IPS-18a (cell line): ENCODE data around the gene PISD.

Source experiments
- H3K27ac ChIP-seq: one replicate; pipeline ENCODE4 v1.5.1; 2013; ENCODE audit warnings: low read length
- H3K27me3 ChIP-seq: one replicate; pipeline ENCODE4 v1.6.1; 2013; ENCODE audit warnings: mild to moderate bottlenecking, low read length; ENCODE audit not compliant: control insufficient read depth, insufficient read depth
- H3K36me3 ChIP-seq: one replicate; pipeline ENCODE4 v1.6.1; 2013; ENCODE audit warnings: low read depth, low read length; ENCODE audit not compliant: control insufficient read depth
- H3K4me1 ChIP-seq: one replicate; pipeline ENCODE4 v1.6.1; 2013; ENCODE audit warnings: low read depth, low read length; ENCODE audit not compliant: control insufficient read depth
- H3K4me3 ChIP-seq: one replicate; pipeline ENCODE4 v1.5.1; 2013; ENCODE audit warnings: low read length
- H3K9ac ChIP-seq: one replicate; pipeline ENCODE4 v1.6.1; 2013; ENCODE audit warnings: mild to moderate bottlenecking, low read length, moderate library complexity
- H3K9me3 ChIP-seq: one replicate; pipeline ENCODE4 v1.6.1; 2013; ENCODE audit warnings: low read depth, low read length; ENCODE audit not compliant: control insufficient read depth

Gene PISD

DNA sequence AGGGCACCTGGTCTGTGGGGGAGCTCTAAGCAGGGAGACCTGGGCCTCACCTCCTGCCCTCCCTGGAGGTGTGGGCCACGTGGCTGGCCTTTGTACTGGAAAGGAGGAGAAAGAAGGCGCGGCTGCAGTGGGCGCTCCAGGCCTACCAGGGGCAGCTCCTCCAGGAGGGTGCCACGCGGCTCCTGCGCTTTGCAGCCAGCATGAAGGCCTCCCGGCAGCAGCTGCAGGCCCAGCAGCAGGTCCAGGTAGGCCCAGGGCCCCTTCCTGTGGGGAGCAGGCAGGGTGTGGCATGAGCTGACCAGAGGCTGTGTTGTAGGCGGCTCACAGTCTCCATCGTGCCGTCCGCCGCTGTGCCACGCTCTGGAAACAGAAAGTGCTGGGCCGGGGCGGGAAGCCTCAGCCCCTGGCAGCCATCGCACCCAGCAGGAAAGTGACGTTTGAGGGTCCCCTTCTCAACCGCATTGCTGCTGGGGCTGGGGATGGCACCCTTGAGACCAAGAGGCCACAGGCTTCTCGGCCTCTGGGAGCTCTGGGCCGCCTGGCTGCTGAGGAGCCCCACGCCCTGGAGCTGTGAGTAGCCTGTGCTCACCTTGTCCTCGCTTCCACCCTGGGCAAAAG is 48.6 kb downstream of the PISD start:
- Histone ChIP-seq H3K36me3 (no peaks in the 10 kb centered on the region), H3K27ac (no peak overlapping the region), H3K9me3 (no peaks in the 10 kb centered on the region), H3K4me3 (no peak overlapping the region), H3K9ac (no peak overlapping the region), H3K27me3 (no peaks in the 10 kb centered on the region), H3K4me1 (no peaks in the 10 kb centered on the region)

- H3K9ac ChIP-seq = no peak overlapping the region
- no peak overlapping the region for H3K4me3 ChIP-seq
- H3K27ac ChIP-seq = no peak overlapping the region
- H3K27me3 ChIP-seq = no peaks in the 10 kb centered on the region
- H3K36me3 ChIP-seq = no peaks in the 10 kb centered on the region
- no peaks in the 10 kb centered on the region for H3K9me3 ChIP-seq
- no peaks in the 10 kb centered on the region for H3K4me1 ChIP-seq
Observed at GRCh38 chr22:31612891-31613285, 49.1 kb downstream of the PISD start.

DNA sequence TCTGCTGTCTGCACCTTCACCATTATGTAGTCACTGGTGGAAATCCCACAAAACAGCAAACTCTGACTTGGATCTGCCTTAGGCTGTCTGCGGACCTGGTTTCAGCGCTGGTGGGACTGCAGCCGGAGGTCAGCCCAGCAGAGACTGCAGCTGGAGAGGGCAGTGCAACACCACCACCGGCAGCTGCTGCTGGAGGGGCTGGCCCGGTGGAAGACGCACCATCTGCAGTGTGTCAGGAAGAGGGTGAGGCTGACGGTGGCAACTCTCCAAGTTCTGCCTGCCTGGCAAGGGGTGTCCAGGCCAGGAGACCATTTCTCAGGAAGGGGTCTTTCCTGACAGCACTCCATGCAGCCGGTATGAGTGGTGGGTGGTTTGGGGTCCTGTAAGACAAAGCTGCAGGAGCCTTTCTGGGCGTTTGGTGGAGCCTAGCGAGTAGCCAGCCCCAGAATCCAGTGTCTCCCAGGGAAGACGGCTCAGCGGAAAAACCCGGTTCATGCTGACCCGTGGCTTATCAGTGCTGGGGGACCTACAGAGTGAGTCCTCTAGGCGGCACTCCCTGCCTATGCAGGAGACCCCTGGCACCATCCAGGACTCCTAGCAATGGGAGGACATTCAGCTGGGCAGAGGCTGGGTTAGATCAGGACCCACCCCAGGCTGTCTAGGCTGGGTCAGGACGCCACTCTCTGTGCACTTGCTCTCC is 50.8 kb downstream of the PISD start:
- no peak overlapping the region for H3K4me3 ChIP-seq
- no peaks in the 10 kb centered on the region for H3K36me3 ChIP-seq
- no peak overlapping the region for H3K9ac ChIP-seq
- H3K27ac ChIP-seq = no peak overlapping the region
- H3K9me3 ChIP-seq = no peaks in the 10 kb centered on the region
- no peaks in the 10 kb centered on the region for H3K4me1 ChIP-seq
- no peaks in the 10 kb centered on the region for H3K27me3 ChIP-seq

- no peaks in the 10 kb centered on the region for H3K36me3 ChIP-seq
Observed at GRCh38 chr22:31610611-31611010, 51.4 kb downstream of the PISD start.

GRCh38 chr22:31609716-31610115 is 52.3 kb downstream of the PISD start:
- H3K4me1 ChIP-seq = no peaks in the 10 kb centered on the region
- H3K9me3 ChIP-seq = no peaks in the 10 kb centered on the region
- H3K27me3 ChIP-seq = no peaks in the 10 kb centered on the region
- no peak overlapping the region for H3K9ac ChIP-seq
- no peaks in the 10 kb centered on the region for H3K36me3 ChIP-seq
- H3K27ac ChIP-seq = no peak overlapping the region
- H3K4me3 ChIP-seq = no peak overlapping the region

More at GRCh38 chr22:31610611-31611010, 51.4 kb downstream of the PISD start:
- Histone ChIP-seq H3K4me3 (no peak overlapping the region), H3K9ac (no peak overlapping the region), H3K4me1 (no peaks in the 10 kb centered on the region), H3K9me3 (no peaks in the 10 kb centered on the region), H3K27me3 (no peaks in the 10 kb centered on the region), H3K27ac (no peak overlapping the region)

DNA sequence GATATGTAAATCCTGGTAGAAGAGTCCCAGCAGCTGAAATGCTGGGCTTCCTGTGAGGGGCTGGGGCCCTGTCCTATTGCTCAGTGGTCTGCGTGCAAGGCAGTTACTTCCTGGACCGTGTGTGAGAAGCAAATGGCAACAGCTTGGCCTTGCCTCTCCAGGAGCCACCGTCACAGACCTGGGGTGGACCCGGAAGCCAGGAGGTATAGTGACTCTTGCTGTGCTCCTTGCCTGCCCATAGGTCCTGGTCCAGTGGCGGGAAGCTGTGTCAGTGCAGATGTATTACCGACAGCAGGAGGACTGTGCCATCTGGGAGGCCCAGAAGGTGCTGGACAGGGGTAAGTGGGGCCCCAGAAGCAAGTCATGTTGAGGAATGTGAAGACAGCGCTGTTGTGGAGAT is 54.3 kb downstream of the PISD start:
- Histone ChIP-seq H3K4me1 (no peaks in the 10 kb centered on the region), H3K27ac (no peak overlapping the region), H3K36me3 (no peaks in the 10 kb centered on the region), H3K4me3 (no peak overlapping the region), H3K27me3 (no peaks in the 10 kb centered on the region), H3K9ac (no peak overlapping the region), H3K9me3 (no peaks in the 10 kb centered on the region)

- no peak overlapping the region for H3K27ac ChIP-seq
- no peaks in the 10 kb centered on the region for H3K27me3 ChIP-seq
- H3K36me3 ChIP-seq = peaks cover 7% of the 10 kb centered on the region
Observed at GRCh38 chr22:31605851-31606585, 56.0 kb downstream of the PISD start.

DNA sequence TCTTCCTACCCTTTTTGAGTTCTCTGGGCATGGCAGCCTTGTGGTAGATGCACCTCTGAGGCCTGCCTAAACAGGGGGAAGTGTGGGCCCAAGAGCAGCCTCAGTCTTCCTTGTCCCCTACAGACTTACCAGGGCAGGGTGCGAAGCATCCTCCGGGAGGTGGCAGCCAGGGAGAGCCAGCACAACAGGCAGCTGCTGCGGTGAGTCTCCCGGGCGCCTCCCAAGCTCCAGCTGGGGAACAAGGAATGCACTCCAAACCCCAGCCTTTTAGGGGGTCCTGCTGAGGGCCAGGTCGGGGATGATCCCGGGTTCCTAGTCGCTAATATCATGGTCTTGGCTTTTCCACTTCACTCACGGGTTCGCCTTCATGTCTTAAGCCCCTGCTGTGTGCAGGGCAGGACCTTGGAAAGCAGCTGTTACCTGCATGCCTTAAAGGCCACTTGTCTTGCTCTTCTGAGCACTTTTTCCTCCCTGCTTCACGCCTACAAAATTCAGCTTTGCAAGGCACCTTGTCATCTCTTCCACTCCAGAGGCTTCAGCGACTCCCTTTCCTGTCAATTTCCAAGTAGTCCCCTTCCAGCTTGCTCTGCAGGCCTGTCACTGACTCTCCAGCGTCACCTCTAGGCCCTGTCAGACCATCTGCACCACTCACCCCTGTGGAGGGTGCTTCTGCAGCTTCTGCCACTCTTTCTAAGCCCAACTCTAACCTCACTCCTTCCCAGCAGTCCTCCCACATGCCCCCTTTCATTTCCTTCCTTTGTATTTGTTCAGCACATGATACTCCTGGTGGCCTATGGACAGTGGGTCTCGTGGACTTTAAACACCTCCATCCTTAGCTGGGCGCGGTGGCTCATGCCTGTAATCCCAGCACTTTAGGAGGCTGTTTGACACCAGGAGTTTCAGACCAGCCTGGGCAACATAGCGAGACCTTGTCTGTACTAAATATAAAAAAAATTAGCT is 57.0 kb downstream of the PISD start:
- H3K9me3 ChIP-seq = no peaks in the 10 kb centered on the region
- H3K36me3 ChIP-seq = peaks cover 7% of the 10 kb centered on the region
- H3K9ac ChIP-seq = no peak overlapping the region
- no peaks in the 10 kb centered on the region for H3K27me3 ChIP-seq
- H3K27ac ChIP-seq = no peak overlapping the region
- no peak overlapping the region for H3K4me3 ChIP-seq
- H3K4me1 ChIP-seq = no peaks in the 10 kb centered on the region

More at GRCh38 chr22:31605851-31606585, 56.0 kb downstream of the PISD start:
- no peak overlapping the region for H3K4me3 ChIP-seq
- H3K9me3 ChIP-seq = no peaks in the 10 kb centered on the region
- no peak overlapping the region for H3K9ac ChIP-seq
- H3K4me1 ChIP-seq = no peaks in the 10 kb centered on the region

GRCh38 chr22:31604137-31604705 is 57.8 kb downstream of the PISD start:
- Histone ChIP-seq H3K27ac (no peak overlapping the region), H3K4me1 (no peaks in the 10 kb centered on the region), H3K9me3 (no peaks in the 10 kb centered on the region), H3K4me3 (no peak overlapping the region), H3K27me3 (no peaks in the 10 kb centered on the region), H3K9ac (no peak overlapping the region), H3K36me3 (peaks cover 7% of the 10 kb centered on the region)

DNA sequence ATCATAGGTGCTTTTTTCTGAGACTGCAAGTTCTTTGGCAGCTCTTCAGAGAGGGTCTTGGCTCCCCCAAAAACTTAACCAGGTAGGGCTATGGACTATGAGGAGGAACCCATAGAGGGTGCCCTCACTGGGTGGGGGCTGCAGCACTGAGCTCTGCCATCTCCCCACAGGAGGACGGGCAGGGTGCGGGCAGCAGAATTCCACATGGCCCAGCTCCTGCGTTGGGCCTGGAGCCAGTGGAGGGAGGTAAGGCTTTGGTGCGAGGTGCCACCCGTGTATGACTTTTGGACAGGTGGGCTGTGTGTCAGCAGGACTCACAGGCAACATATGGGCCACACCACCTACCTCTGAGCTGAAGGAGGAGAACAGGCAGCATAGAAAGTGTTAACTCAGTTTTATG is 58.4 kb downstream of the PISD start:
- Histone ChIP-seq H3K4me1 (no peaks in the 10 kb centered on the region), H3K9me3 (no peaks in the 10 kb centered on the region), H3K4me3 (no peak overlapping the region), H3K27ac (no peak overlapping the region), H3K9ac (no peak overlapping the region), H3K27me3 (no peaks in the 10 kb centered on the region), H3K36me3 (peaks cover 7% of the 10 kb centered on the region)

GRCh38 chr22:31603081-31603525 is 58.9 kb downstream of the PISD start:
- H3K4me1 ChIP-seq = no peaks in the 10 kb centered on the region
- H3K4me3 ChIP-seq = no peak overlapping the region
- H3K27me3 ChIP-seq = no peaks in the 10 kb centered on the region
- H3K9ac ChIP-seq = no peak overlapping the region
- no peaks in the 10 kb centered on the region for H3K9me3 ChIP-seq
- H3K27ac ChIP-seq = no peak overlapping the region
- peaks cover 7% of the 10 kb centered on the region for H3K36me3 ChIP-seq
